ENCODE results near the gene TSPAN9.

- TF ChIP-seq CTCF (IDR thresholded peaks at IDR 0.05) (no peak), POLR2A (IDR thresholded peaks at IDR 0.05) (no peak)
Measured at GRCh38 chr12:3164454-3165077, 87.4 kb downstream of the TSPAN9 start.

All from lower leg skin (tissue), 3 donors.